Astrocyte (in vitro differentiated cells and primary cell): ENCODE data around the gene WWTR1. TPM values are rescaled to one million over a fixed set of nuclear protein-coding genes. Genes with fewer than 3 reads are reported as not detected.

Experiments used
- DNase-seq: peaks from one replicate; pipeline ENCODE4 v3.0.0-alpha.2; 2010; ENCODE audit warnings: low read depth
- FAIRE-seq: peaks from 2 replicates; lab custom pipeline; 2011; peaks lifted over from hg19 to GRCh38; lab: Jason Lieb, UNC
- H2AFZ ChIP-seq: 2 replicates; pipeline ENCODE4 v1.6.0; 2012; ENCODE audit warnings: low read depth, low read length, inconsistent platforms
- H3K27ac ChIP-seq: 2 replicates; pipeline ENCODE4 v1.5.1; 2011; ENCODE audit warnings: low read depth, low read length, inconsistent platforms
- H3K27me3 ChIP-seq: 2 replicates; pipeline ENCODE4 v1.6.0; 2011; ENCODE audit warnings: low read length, inconsistent platforms; ENCODE audit not compliant: insufficient read depth
- H3K36me3 ChIP-seq: 2 replicates; pipeline ENCODE4 v1.5.1; 2011; ENCODE audit warnings: low read length, inconsistent platforms; ENCODE audit not compliant: insufficient read depth
- H3K4me1 ChIP-seq: 2 replicates; pipeline ENCODE4 v1.5.1; 2011; ENCODE audit warnings: low read length, inconsistent platforms; ENCODE audit not compliant: insufficient read depth
- H3K4me2 ChIP-seq: 2 replicates; pipeline ENCODE4 v1.6.0; 2012; ENCODE audit warnings: low read length, inconsistent platforms
- H3K4me3 ChIP-seq: 2 replicates; pipeline ENCODE4 v1.5.1; 2011; ENCODE audit warnings: low read depth, mild to moderate bottlenecking, low read length, inconsistent platforms; ENCODE audit not compliant: insufficient read depth
- H3K79me2 ChIP-seq: 2 replicates; pipeline ENCODE4 v1.6.0; 2012; ENCODE audit warnings: mild to moderate bottlenecking, low read length, inconsistent platforms; ENCODE audit not compliant: insufficient read depth
- H3K9ac ChIP-seq: 2 replicates; pipeline ENCODE4 v1.6.0; 2012; ENCODE audit warnings: mild to moderate bottlenecking, low read length, inconsistent platforms
- H3K9me3 ChIP-seq: 2 replicates; pipeline ENCODE4 v1.5.1; 2012; ENCODE audit warnings: low read depth, mild to moderate bottlenecking, low read length, inconsistent platforms; ENCODE audit not compliant: insufficient read depth
- H4K20me1 ChIP-seq: 2 replicates; pipeline ENCODE4 v1.6.0; 2012; ENCODE audit warnings: low read length, inconsistent platforms; ENCODE audit not compliant: insufficient read depth
- H3K27ac Mint-ChIP-seq: one replicate; pipeline ENCODE4 v1.8.0; 2021; ENCODE audit warnings: mild to moderate bottlenecking, mixed read lengths; ENCODE audit not compliant: unreplicated experiment
- H3K27me3 Mint-ChIP-seq: one replicate; pipeline ENCODE4 v1.8.0; 2021; ENCODE audit warnings: low read depth, mixed read lengths; ENCODE audit not compliant: unreplicated experiment
- H3K36me3 Mint-ChIP-seq: one replicate; pipeline ENCODE4 v1.8.0; 2021; ENCODE audit warnings: low read depth, mixed read lengths; ENCODE audit not compliant: unreplicated experiment
- H3K4me1 Mint-ChIP-seq: one replicate; pipeline ENCODE4 v1.8.0; 2021; ENCODE audit warnings: low read depth, mixed read lengths; ENCODE audit not compliant: unreplicated experiment
- H3K4me3 Mint-ChIP-seq: one replicate; pipeline ENCODE4 v1.8.0; 2021; ENCODE audit warnings: mild to moderate bottlenecking, moderate library complexity, mixed read lengths; ENCODE audit not compliant: unreplicated experiment
- H3K9me3 Mint-ChIP-seq: one replicate; pipeline ENCODE4 v1.8.0; 2021; ENCODE audit warnings: mild to moderate bottlenecking, mixed read lengths; ENCODE audit not compliant: unreplicated experiment
- EZH2 ChIP-seq: IDR thresholded peaks from 2 replicates; pipeline ENCODE4 v1.6.1; 2012; ENCODE audit warnings: mild to moderate bottlenecking, low read length, inconsistent platforms; ENCODE audit not compliant: insufficient read depth
- total RNA-seq: library from RNA; stranded (reverse); gene quantifications from 2 replicates; pipeline ENCODE4 v1.2.1, GENCODE V29; 2021
- TF ChIP-seq, protein P1 (sequence below): IDR thresholded peaks from 2 replicates; pipeline ENCODE4 v1.5.1; 2011; ENCODE audit warnings: low read depth, mild to moderate bottlenecking, inconsistent platforms, low read length, moderate library complexity; ENCODE audit not compliant: insufficient read depth

Gene WWTR1
- total RNA-seq, 1 donor from 2014 or later: 94.3 TPM

DNA sequence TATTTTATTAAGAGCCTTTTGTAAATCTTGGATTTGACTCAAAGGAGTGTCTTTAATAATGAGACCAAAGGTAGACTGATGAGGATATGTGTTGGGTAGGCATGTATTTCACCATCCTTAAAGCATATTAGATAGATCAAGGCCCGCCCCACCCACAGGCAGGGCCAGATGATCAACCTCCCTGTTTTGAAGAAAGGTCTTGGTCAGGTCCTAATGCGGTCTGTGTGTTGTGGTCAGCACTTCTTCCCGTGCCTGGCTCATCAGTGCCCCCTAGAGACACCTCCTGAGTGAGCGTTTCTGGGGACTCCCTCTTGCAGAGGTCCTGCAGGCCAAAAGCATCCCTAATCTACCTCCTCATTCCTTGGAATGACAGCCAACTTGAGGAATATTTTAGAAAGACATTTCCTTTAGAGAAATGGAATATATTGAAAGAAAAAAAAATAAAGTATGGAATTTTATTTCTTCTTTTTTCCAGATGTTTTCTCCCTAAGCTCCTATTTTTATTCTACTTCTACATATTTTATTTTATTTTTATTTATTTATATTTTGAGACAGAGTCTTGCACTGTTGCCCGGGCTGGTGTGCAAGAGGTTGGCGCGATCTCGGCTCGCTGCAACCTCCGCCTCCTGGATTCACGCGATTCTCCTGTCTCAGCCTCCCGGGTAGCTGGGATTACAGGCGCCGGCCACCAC lies 177.4 kb downstream of the WWTR1 start:
- H3K4me1 ChIP-seq: peaks cover 9% of the 10 kb centered on the region
- Mint-ChIP-seq H3K36me3 (no peaks in the 10 kb centered on the region), H3K9me3 (no peaks in the 10 kb centered on the region), H3K27me3 (no peaks in the 10 kb centered on the region), H3K4me3 (no peak overlapping the region), H3K27ac (peak overlapping the region; percentile 66), H3K4me1 (peaks cover 6% of the 10 kb centered on the region)
- H3K9me3 ChIP-seq: no peaks in the 10 kb centered on the region
- no peaks in the 10 kb centered on the region for H3K79me2 ChIP-seq
- H3K27ac ChIP-seq: peak overlapping the region; percentile 28
- no peak for TF ChIP-seq EZH2
- TF ChIP-seq, protein P1, sequence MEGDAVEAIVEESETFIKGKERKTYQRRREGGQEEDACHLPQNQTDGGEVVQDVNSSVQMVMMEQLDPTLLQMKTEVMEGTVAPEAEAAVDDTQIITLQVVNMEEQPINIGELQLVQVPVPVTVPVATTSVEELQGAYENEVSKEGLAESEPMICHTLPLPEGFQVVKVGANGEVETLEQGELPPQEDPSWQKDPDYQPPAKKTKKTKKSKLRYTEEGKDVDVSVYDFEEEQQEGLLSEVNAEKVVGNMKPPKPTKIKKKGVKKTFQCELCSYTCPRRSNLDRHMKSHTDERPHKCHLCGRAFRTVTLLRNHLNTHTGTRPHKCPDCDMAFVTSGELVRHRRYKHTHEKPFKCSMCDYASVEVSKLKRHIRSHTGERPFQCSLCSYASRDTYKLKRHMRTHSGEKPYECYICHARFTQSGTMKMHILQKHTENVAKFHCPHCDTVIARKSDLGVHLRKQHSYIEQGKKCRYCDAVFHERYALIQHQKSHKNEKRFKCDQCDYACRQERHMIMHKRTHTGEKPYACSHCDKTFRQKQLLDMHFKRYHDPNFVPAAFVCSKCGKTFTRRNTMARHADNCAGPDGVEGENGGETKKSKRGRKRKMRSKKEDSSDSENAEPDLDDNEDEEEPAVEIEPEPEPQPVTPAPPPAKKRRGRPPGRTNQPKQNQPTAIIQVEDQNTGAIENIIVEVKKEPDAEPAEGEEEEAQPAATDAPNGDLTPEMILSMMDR: peak; percentile 90
- peak; percentile 77 for DNase-seq
- H3K27me3 ChIP-seq: no peaks in the 10 kb centered on the region
- H3K36me3 ChIP-seq: no peaks in the 10 kb centered on the region
- no peaks in the 10 kb centered on the region for H4K20me1 ChIP-seq
- FAIRE-seq: no peak
- H3K4me3 ChIP-seq: no peak overlapping the region
- peak overlapping the region; percentile 22 for H3K4me2 ChIP-seq
- no peak overlapping the region for H2AFZ ChIP-seq
- peak overlapping the region; percentile 32 for H3K9ac ChIP-seq

DNA sequence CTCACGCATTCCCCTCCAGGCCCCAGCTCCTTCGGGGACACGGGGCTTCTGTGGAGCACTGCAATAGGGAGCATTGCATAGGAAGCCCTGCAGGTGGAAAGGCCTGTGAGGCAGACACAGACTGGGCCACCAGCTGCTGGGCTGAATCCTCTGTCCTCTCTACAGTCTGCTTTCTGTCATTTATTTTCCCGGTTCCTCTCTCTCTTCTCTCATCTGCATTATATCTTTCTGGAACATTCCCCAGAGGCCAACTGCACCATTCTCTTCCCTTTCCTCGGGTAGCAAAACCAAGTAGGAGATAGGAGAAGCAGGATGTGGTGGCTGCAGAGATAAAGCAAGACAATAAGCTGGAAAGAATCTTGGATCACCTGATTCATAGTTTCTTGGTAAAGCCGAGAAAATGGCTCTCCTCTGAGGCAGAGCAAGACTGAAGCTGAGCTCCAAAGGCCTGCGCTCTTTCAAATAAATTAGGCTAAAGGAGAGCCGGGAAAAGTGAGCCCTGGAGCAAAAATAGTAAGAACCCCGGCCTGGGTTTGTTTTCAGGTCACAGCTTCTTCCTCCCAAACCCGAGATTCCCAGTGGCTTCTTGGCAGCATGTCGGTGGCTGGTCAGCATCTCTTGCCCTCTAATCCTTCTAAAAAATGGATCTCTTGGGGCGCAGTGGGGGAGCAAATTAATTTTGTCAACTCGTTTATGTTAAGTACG lies 178.1 kb downstream of the WWTR1 start:
- Mint-ChIP-seq H3K27me3 (no peaks in the 10 kb centered on the region), H3K27ac (peak overlapping the region; percentile 66), H3K4me3 (no peak overlapping the region), H3K36me3 (no peaks in the 10 kb centered on the region), H3K4me1 (peaks cover 6% of the 10 kb centered on the region), H3K9me3 (no peaks in the 10 kb centered on the region)
- no peaks in the 10 kb centered on the region for H3K9me3 ChIP-seq
- peak; percentile 75 for DNase-seq
- peak overlapping the region; percentile 28 for H3K27ac ChIP-seq
- H3K4me1 ChIP-seq: peaks cover 9% of the 10 kb centered on the region
- peak overlapping the region; percentile 24 for H2AFZ ChIP-seq
- no peaks in the 10 kb centered on the region for H4K20me1 ChIP-seq
- no peak overlapping the region for H3K4me3 ChIP-seq
- H3K27me3 ChIP-seq: no peaks in the 10 kb centered on the region
- no peak for TF ChIP-seq EZH2
- TF ChIP-seq, protein P1: no peak
- peak overlapping the region; percentile 22 for H3K4me2 ChIP-seq
- FAIRE-seq: no peak
- H3K79me2 ChIP-seq: no peaks in the 10 kb centered on the region
- peak overlapping the region; percentile 32 for H3K9ac ChIP-seq
- no peaks in the 10 kb centered on the region for H3K36me3 ChIP-seq
